GM18519 (cell line): ENCODE measurements around the gene AMMECR1L.
A peak's percentile ranks its signal among the peaks of the same experiment; 100 is the strongest.

Experiments used
- ATAC-seq: cut with Tn5 transposase; IDR thresholded peaks from one replicate; pipeline ENCODE4 v1.9.1; 2021; ENCODE audit warnings: mild to moderate bottlenecking, moderate library complexity; ENCODE audit not compliant: unreplicated experiment, low FRiP score

The AMMECR1L gene

DNA sequence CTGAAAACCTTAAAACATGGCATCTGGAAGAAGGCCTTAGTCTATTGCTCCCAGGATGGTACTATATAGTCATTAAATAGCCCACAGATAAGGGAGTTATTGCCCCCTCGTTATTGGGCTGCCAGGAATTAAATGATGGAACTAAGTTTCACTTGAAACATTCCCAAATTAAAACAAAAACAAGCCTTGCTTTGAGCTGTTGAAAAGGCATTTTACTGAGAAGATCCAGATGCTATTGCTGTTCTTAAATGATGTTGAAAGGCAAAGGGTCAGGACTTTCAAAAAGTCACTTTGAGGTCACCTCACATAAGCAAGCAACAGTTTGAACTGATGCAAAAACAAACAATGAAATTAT is 2.0 kb upstream of the AMMECR1L start:
- no peak for ATAC-seq

DNA sequence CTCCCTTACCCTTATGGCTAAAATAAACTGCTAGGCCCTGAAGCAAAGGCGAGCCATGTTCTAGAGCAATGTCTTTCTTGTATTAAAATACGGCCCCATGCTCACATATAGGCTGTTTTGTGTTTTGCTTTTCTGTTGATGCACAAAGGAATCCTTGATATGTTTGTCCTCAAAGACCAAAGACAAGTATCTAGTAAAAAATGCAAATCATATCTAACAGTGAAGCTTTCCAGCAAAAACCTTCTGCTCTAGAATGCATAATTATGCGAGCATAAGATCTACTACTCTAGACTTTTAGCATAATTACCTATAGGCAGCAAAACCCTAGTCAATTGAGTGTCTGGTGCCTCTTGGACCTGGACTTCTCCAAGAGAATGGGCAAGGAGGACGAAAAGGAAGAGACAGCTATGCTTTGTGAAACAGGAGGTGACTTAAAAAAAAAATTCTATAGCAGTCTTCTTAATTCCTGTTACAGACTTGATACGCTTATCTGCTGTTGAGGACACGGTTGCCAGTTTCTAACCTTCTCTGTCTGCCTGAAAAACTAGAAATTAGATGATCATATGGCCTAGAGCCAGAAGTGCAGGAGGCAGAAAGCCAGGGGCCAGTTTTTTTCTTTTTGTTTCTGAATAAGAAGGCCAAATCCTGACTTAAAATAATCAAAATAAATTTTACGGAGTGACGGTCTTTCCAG is 1.5 kb upstream of the AMMECR1L start:
- ATAC-seq: no peak

DNA sequence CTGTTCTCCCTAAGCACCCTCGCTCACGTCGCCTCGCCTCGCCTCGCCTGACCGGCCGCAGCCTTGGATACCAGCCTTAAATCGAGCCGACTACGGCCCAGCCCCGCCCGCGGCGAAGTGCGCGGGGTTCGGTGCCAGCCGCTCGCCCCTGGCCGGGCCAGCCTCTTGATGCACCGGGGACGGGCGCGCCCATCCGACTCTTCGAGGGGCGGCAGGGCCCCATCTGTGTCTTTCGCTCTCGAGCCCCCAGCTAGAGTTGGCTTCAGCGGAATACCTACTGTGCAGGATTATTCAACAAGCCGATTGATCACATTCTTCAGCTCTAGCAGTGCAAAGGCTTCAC is 808 bp upstream of the AMMECR1L start:
- ATAC-seq: peak; percentile 11

DNA sequence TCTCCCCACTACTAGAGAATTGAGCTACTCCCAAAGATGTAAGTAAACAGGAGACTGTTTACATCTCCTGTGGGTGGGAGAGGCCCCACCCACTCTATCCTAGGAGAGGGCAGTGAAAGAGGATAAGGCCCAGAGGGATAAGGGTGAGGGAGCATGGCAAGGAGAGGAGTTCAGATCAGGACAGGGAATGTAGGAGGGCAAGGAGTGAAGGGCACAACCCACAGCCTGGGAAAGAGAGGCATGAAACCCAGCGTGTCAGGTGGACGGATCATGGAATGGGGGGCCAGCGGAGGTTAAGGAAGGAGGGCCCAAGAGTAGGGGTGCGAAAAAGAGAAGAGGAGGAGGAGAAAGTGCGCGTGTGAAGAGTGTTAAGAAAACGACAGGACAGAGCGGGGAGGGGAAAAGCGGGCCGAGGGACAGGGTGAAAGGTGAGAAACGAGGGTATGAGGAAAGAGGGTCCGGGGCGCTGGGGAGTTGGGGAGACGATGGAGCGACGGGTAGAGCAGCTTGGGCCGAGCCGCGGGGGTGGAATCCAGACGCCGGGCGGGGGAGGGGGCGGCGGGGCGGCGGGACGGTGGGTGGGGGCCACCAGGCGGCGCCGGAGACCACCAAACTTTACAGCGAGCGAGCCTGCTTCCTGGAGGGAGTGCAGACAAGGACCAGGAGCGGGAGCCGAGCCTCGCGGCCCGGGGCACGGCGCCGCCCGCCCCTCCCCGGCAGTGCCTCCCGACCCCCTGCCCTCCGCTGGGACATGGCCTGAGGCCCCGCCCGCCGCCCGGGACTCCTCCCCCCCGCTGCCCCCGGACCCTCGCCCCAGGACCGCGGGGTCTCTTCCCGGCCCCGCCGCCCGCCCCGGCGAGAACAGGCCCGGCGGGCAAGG is 655 bp downstream of the AMMECR1L start:
- peak; percentile 1 for ATAC-seq

DNA sequence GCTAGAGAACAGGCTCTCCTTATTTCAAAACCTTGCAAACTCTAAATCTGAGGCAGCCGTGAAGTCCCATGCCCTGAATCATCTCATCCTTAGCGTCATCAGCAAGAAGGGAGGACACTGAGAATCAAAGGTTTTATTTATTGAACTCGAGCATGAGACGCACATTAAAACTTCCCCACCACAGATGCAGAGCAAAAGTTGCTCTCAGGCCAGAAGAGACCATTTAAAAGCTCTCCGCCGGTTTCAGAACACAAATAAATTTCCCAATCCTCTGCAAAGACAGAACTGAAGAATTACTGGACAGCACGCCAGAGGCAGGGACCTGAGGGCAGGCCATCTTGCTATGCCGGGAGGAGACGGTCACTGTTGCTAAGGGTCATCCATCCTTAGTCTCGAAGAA is 1.3 kb downstream of the AMMECR1L start:
- ATAC-seq: no peak

DNA sequence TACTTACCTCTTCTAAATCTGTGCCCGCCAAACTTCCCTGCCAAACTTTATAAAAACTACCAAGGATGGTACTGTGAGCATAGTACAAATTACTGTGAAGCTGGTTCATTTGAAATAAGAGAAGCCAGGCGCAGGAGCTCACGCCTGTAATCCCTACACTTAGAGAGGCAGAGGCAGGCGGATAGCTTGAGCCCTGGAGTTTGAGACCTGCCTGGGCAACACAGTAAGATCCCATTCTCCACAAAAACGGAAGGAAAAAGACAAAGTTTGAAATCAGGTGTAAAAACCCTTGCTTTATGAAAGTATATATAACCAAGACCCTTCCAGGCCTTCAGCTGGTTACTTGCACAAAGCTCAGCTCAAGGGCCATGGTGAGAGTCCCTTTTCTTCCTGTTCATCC is 5.9 kb downstream of the AMMECR1L start:
- no peak for ATAC-seq

DNA sequence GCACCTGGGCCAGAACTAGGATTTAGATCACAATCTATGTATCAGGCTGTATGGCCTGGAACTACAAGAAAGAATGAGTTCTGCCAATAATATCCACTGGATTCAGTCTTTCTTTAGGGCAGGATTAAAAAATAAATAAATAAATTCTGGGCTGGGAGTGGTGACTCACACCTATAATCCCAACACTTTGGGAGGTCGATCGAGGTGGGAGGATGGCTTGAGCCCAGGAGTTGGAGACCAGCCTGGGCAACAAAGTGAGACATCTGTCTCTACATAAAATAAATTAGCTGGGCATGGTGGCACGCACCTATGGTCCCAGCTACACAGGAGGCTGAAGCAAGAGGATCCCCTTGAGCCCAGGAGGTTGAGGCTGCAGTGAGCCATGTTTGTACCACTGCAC is 8.1 kb downstream of the AMMECR1L start:
- ATAC-seq: no peak

DNA sequence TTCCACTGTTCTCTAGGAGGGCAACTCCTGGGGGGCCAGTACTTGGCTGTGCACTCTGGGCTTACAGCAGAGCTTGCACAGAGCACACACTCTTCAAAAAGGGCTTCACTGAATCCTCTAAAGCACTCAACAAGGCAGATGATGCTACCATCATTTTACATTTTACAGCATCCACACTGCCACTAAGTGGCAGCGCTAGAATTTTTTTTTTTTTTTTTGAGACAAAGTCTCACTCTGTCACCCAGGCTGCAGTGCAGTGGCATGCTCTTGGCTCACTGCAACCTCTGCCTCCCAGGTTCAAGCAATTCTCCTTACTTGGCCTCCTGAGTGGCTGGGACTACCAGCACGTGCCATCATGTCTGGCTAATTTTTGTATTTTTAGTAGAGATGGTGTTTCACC is 8.6 kb downstream of the AMMECR1L start:
- no peak for ATAC-seq

DNA sequence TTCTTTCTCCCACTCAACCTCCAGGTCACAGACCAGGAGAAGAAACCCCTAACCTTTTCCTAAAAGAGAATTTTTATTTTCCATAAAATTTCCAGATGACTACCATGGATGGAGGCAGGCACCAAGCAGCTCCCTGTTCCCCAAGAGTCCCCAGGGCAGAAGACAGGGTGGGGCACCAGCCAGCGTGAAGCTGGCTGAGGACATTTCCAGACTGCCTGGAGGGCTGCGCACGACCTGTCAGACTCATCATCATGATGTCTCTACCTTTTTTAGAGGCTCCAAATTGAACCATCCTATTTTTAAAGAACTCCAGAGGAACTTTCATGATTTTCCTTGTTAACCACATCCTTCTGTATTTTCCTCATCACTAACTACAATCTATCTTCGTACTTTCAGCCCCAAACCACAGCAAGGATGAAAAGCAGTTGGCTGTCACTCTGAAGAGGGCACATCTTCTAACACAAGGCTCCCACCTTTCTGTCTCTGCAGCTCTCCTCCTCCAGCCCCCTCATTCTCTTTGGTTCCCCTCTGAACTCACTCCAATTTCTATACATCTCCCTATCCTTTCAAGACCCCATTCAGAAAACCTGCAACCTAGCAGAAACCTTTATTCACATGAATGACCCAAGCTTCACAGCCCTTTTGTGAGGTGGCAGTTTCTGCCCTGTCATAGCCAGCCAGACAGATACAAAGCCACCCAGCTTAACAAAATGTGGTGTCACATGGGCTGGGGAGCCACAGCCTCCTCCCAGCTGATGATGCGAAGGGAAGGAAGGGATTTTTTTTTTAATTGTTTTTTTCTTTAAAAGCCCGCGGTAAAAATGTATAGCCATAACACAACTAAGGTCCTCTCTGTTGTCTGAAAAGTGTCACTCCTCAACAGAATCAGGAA is 11.1 kb downstream of the AMMECR1L start:
- no peak for ATAC-seq

DNA sequence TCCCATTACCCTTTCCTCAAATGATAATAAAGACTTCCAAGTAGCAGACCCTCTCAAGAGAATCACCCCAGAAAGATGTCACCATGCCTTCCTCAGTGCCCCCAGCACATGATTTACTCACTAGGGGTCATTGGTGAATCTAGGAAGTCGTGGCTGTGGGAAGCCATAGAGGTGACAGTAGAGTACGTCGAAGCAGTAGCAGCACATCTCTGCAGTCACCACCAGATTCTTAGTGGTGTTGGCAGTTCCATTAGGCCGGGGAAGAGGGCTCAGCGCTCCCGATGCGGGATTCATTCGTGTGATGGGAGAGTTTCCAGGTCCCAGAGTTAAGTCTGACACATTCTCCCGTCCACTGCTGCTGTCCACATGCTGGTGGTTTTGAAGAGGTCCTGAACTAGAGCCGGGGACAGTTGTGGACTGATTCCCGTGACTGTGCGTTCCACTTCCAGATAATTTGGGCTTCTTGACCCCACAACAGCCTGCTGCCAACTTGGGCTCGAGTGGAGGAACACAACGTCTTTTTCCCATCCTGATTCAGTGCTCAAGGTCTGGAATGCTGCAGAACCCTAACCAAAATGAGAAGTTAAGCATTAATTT is 12.0 kb downstream of the AMMECR1L start:
- ATAC-seq: no peak

DNA sequence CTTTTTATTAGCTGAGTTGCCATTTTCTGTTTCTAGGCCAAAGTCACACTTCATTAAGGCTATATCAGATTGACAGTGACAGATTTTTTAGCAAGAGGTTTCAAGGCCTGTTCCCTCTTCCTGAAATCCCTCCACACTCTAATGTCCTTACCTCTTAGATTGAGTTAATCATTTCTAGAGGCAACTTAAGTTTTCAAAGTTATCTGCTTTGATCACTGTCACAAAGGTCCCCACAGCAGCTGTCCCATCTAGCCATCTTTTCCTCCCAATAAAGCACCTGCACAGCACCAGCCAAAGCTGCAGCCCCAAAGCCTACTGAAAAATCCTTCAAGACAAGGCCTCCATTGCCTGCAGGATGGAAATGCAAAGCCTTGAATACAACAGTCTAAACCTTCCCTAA is 13.4 kb downstream of the AMMECR1L start:
- no peak for ATAC-seq

DNA sequence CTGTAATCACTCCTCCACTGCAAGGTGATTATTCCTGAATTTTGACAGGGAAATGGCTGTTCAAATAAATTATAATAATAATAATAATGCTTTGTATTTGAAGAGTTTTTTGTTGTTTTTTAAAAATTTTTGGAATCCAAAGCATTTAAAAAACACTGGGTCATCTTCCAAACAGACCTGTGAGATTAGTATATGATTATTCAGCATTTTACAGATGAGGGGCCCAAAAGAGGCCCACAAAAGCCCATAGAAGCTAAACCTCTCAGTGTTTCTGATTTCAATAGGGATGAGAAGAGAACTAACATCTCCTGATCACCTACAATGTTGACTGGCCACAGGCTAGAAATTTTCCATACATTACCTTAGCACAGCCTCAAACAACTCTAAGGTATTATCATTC is 19.8 kb downstream of the AMMECR1L start:
- ATAC-seq: no peak

DNA sequence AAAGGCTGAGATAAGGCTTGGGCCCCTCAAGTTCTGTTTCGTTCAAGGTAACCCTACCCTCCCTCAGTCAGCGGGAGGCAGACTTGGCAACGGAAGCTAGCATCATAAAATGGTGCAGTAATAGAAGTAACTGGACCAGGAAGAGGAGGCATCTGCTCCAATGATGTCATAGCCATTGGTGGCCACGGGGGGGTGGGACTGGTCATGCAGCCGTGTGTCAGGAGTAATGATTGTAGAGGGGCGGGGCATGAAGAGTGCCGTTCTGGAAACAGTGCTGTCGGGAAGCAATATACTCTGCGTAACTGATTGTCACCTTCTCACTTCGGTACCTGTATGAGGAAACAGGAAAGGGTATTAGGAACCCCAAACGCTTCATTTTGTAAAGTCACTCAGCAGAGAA is 20.9 kb downstream of the AMMECR1L start:
- ATAC-seq: no peak

DNA sequence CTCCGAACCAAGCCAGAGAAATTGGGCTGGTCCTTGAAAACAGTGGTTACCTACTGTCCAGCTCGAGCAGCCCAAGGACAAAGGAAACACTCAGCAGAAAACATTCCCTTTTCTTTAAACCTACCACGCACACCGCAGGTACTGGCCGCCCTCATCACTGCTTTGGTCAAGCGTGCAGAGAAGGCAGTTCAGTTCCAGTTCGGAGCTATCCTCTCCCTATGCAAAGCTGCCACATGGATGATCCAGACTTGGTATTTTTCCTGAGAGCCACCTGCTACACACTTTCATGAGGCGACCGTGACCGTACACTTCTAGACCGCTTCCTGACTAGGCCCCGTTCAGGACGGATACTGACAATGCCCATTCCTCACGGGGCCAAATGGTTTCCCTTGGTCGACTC is 23.5 kb downstream of the AMMECR1L start:
- no peak for ATAC-seq

DNA sequence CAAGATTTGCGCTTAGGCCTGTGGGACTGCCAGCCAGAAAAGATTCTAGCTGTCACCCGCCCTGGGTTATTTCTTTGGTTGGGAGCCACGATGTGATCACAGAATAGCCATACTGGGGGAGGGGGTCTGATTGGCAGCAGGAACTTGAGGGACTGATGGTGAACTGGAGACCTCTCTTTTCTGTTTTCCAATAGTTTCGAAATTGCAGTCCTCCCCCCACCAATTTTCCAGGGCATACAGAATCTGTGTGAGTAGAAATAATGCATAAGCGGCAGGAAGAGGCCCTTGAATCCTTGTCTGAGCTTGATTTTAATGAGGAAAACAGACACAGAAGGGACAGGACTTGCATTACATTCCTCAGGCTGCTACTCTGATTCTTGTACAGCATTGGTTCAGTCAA is 25.6 kb downstream of the AMMECR1L start:
- no peak for ATAC-seq

DNA sequence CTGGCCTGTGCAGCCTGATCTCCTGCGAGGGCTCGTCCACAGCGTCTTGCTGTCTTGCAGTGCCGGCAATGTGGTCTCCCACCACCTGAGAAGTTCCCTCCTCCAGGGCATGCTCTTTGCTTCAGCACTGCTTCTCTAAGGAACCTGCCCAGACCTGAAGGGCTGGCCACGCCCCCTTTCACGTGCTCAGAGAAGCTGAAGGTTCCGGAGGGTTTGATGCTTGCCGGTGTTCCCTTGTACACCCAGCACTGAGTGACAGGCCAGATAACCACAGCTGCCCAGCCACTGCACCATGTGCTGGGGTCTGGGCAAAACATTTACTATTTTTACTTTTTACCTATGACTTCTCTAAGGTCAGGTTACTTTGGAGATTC is 26.1 kb downstream of the AMMECR1L start:
- no peak for ATAC-seq

DNA sequence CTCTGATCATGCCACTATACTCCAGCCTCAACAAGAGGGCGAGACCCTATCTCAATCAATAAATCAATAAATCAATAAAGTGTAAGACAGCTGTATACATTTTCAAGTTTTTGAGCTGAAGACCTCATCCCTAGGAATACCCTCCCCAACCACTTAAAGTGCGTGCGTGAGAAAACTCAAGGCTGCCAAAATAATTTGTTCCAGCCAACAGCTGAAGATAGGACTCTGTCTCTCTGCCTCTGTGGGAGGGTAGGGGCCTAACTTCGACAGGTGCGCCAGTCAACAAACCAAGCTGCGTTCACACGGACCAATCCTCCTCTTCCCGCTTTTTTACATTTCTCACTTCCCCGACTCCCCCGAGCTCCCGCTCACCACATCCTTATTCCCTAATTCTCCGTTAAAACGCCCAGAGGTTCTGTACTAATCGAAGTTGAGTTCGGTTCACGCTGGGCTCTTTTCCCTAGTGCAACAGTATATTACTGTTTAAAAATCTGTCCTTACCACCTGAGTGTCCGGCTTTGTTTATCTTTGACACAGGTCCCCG is 28.4 kb downstream of the AMMECR1L start:
- ATAC-seq: no peak

DNA sequence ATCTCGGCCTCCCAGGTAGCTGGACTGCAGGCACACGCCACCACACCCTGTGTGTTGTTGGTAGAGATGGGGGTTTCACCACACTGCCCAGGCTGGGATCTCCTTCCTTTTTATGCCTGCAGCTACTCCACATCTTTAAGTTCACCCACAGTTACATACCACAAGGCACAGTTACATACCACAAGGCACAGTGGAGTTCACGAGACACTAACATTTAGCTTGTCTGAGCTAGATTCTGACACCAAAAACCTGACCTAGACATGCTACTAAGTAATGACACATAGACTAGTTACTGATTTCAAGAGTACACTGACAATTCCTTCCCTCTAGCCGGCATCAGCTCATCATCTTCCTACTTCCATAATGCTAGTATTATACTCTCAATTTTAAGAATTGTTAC is 32.1 kb downstream of the AMMECR1L start:
- no peak for ATAC-seq

DNA sequence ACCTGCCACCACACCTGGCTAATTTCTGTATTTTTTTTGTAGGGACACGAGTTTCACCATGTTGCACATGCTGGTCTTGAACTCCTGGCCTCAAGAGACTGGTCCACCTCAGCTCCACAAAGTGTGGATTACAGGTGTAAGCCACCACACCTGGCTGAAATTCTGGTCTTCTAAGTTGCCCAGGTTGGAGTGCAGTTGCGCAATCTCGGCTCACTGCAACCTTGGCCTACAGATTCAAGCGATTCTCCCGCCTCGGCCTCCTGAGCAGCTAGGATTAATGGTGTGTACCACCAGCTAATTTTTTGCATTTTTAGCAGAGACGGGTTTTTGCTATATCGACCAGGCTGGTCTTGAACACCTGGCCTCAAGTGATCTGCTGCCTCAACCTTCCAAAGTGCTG is 33.4 kb downstream of the AMMECR1L start:
- ATAC-seq: no peak

DNA sequence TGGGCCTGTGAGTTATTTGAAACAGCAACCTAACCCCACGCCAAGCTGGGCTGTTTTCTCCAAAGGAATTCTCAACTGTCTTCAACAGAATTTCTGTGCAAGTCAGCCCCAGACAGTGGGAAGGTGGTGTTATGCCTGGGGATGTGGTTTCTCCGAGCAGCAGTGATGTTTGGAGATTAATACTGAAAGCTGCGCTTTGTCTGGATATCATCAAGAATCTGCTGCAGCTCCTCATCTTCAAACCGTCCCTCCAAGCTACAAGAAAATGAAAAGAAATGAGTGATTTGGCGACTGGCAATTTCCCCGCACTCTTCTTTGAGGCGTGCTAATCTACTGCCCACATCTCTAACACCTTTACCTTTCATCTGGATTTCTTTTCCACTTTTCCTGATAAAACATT is 37.8 kb downstream of the AMMECR1L start:
- ATAC-seq: no peak

DNA sequence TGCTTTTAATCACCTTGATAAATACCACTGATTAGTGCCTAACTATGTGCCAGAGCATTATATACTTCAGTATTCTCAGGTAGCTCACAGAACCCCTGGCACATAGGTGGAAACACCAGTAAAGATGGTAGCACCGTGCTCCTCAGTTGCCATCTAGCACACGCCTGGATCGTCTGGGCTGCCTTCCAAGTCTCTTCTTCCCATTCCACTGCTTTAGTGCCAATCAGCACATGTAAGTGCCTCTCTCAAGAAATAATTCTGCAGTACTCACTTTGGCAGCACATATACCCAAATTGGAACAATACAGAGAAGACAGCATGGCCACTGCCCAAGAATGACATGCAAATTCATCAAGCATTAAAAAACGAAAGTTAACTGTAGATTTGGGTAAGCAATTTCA is 40.8 kb downstream of the AMMECR1L start:
- ATAC-seq: no peak
